OCI-LY3 (cell line): ENCODE results near the gene AGO3.

Experiments used
- EZH2phosphoT487 ChIP-seq: fragments of 200-600 bp; shearing (Covaris generic); IDR thresholded peaks from 2 replicates; pipeline ENCODE4 v1.6.1; 2018; ENCODE audit warnings: antibody characterized with exemption, mixed run types, low read depth
- TF ChIP-seq, protein P1 (sequence below): fragments of 200-600, 300-600 bp; sonication (generic); IDR thresholded peaks from 2 replicates; pipeline ENCODE4 v1.5.1; 2014; ENCODE audit warnings: antibody characterized with exemption, low read length, low read depth

DNA sequence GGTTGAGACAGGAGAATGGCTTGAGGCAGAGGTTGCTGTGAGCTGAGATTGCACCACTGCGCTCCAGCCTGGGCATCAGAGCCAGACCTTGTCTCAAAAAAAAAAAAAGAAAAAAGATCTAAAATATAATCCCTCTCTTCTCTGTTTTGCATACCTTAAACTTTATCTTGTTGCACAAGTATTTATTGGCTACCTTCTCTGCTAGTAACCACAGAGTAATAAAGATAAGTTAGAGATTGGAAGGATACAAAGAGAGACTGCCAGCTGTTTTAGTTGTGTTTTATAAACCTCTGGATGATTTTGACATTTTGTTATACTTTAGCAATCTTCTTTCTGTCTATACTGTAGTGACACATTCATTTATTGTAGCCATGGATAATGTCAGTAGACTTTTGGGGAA lies 27.7 kb downstream of the AGO3 start:
- TF ChIP-seq, protein P1, sequence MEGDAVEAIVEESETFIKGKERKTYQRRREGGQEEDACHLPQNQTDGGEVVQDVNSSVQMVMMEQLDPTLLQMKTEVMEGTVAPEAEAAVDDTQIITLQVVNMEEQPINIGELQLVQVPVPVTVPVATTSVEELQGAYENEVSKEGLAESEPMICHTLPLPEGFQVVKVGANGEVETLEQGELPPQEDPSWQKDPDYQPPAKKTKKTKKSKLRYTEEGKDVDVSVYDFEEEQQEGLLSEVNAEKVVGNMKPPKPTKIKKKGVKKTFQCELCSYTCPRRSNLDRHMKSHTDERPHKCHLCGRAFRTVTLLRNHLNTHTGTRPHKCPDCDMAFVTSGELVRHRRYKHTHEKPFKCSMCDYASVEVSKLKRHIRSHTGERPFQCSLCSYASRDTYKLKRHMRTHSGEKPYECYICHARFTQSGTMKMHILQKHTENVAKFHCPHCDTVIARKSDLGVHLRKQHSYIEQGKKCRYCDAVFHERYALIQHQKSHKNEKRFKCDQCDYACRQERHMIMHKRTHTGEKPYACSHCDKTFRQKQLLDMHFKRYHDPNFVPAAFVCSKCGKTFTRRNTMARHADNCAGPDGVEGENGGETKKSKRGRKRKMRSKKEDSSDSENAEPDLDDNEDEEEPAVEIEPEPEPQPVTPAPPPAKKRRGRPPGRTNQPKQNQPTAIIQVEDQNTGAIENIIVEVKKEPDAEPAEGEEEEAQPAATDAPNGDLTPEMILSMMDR: no peak
- TF ChIP-seq EZH2phosphoT487: no peak
